ENCODE data around the gene FAM180B.

The FAM180B gene

DNA sequence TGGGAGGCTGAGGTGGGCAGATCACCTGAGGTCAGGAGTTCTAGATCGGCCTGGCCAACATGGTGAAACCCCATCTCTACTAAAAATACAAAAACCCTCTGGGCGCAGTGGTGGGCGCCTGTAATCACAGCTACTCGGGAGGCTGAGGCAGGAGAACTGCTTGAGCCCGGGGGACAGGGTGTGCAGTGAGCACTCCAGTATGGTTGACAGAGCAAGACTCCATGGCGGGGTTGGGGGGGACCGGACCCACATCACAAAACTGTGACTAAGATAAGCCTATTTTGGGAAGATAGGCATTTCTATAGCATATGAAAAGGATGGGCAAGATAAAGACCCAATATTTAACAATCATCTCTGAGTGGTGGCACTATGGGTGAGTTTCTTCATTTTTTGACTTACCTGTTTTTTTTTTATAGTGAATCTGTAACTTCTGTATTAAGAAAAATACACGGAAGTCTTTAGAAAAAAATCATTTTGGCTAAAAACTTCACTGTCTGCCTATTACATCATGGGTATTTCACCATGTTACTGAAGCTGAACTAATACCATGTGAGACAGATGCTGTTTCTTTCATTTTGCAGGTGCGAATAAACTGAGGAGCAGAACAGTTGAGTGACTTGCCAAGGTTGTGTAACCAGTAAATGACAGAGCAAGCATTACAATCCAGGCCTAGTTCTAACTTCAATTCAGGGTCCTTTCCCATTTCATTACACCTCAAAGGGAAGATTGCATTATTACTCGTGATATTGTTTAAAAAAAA is 36.0 kb upstream of the FAM180B start:
- TF ChIP-seq ZFP30 (CRISPR knock-in tag; IDR thresholded peaks at IDR 0.05) = no peak
- no peak for ATAC-seq

DNA sequence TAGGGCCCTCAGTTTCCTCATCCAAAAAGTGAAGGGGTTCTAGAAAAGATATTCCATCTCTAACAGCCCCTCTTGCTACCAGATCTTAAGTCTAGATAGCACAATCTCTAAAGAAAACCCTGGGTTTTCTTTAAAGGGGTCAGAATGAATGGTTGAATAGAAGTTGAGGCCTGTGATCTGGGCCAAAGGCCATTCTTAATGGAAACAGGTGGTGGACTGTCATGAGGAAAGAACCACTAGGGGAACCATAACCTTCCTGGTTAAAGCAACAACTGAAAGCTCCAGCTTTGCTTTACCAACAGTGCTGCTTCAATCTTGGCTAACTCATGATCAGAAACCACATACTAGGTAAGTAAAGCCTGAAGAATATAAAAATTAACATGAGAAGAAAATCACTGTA is 35.4 kb upstream of the FAM180B start:
- 0 out of 3 replicates have a peak, but pooled peaks have one; percentile 15 for ATAC-seq
- TF ChIP-seq, protein P1, sequence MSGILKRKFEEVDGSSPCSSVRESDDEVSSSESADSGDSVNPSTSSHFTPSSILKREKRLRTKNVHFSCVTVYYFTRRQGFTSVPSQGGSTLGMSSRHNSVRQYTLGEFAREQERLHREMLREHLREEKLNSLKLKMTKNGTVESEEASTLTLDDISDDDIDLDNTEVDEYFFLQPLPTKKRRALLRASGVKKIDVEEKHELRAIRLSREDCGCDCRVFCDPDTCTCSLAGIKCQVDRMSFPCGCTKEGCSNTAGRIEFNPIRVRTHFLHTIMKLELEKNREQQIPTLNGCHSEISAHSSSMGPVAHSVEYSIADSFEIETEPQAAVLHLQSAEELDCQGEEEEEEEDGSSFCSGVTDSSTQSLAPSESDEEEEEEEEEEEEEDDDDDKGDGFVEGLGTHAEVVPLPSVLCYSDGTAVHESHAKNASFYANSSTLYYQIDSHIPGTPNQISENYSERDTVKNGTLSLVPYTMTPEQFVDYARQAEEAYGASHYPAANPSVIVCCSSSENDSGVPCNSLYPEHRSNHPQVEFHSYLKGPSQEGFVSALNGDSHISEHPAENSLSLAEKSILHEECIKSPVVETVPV (CRISPR knock-in tag; IDR thresholded peaks at IDR 0.05) = no peak
- TF ChIP-seq PPARA (CRISPR knock-in tag; IDR thresholded peaks at IDR 0.05; ENCODE audit: borderline replicate concordance) (no peak), ZFP3 (CRISPR knock-in tag; IDR thresholded peaks at IDR 0.05) (no peak), ISL1 (CRISPR knock-in tag; IDR thresholded peaks at IDR 0.05) (no peak), ESRRG (CRISPR knock-in tag; IDR thresholded peaks at IDR 0.05) (no peak), ZFP30 (CRISPR knock-in tag; IDR thresholded peaks at IDR 0.05) (no peak), SNAI2 (CRISPR knock-in tag; IDR thresholded peaks at IDR 0.05) (no peak), ZNF8 (CRISPR knock-in tag; IDR thresholded peaks at IDR 0.05) (no peak), RARB (CRISPR knock-in tag; IDR thresholded peaks at IDR 0.05) (no peak), OSR1 (CRISPR knock-in tag; IDR thresholded peaks at IDR 0.05) (no peak), ZNF565 (CRISPR knock-in tag; conservative IDR thresholded peaks at IDR 0.05; ENCODE audit: low read depth) (no peak), ARNTL (CRISPR knock-in tag; IDR thresholded peaks at IDR 0.05; ENCODE audit: borderline replicate concordance, low read depth) (no peak), TOX (CRISPR knock-in tag; IDR thresholded peaks at IDR 0.05; ENCODE audit: borderline replicate concordance) (no peak)
- TF ChIP-seq, protein P2, sequence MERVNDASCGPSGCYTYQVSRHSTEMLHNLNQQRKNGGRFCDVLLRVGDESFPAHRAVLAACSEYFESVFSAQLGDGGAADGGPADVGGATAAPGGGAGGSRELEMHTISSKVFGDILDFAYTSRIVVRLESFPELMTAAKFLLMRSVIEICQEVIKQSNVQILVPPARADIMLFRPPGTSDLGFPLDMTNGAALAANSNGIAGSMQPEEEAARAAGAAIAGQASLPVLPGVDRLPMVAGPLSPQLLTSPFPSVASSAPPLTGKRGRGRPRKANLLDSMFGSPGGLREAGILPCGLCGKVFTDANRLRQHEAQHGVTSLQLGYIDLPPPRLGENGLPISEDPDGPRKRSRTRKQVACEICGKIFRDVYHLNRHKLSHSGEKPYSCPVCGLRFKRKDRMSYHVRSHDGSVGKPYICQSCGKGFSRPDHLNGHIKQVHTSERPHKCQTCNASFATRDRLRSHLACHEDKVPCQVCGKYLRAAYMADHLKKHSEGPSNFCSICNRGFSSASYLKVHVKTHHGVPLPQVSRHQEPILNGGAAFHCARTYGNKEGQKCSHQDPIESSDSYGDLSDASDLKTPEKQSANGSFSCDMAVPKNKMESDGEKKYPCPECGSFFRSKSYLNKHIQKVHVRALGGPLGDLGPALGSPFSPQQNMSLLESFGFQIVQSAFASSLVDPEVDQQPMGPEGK (CRISPR knock-in tag; IDR thresholded peaks at IDR 0.05; ENCODE audit: borderline replicate concordance) = no peak
- TF ChIP-seq, protein P3, sequence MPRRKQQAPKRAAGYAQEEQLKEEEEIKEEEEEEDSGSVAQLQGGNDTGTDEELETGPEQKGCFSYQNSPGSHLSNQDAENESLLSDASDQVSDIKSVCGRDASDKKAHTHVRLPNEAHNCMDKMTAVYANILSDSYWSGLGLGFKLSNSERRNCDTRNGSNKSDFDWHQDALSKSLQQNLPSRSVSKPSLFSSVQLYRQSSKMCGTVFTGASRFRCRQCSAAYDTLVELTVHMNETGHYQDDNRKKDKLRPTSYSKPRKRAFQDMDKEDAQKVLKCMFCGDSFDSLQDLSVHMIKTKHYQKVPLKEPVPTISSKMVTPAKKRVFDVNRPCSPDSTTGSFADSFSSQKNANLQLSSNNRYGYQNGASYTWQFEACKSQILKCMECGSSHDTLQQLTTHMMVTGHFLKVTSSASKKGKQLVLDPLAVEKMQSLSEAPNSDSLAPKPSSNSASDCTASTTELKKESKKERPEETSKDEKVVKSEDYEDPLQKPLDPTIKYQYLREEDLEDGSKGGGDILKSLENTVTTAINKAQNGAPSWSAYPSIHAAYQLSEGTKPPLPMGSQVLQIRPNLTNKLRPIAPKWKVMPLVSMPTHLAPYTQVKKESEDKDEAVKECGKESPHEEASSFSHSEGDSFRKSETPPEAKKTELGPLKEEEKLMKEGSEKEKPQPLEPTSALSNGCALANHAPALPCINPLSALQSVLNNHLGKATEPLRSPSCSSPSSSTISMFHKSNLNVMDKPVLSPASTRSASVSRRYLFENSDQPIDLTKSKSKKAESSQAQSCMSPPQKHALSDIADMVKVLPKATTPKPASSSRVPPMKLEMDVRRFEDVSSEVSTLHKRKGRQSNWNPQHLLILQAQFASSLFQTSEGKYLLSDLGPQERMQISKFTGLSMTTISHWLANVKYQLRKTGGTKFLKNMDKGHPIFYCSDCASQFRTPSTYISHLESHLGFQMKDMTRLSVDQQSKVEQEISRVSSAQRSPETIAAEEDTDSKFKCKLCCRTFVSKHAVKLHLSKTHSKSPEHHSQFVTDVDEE (CRISPR knock-in tag; IDR thresholded peaks at IDR 0.05) = no peak
- TF ChIP-seq, protein P4, sequence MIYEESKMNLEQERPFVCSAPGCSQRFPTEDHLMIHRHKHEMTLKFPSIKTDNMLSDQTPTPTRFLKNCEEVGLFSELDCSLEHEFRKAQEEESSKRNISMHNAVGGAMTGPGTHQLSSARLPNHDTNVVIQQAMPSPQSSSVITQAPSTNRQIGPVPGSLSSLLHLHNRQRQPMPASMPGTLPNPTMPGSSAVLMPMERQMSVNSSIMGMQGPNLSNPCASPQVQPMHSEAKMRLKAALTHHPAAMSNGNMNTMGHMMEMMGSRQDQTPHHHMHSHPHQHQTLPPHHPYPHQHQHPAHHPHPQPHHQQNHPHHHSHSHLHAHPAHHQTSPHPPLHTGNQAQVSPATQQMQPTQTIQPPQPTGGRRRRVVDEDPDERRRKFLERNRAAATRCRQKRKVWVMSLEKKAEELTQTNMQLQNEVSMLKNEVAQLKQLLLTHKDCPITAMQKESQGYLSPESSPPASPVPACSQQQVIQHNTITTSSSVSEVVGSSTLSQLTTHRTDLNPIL (CRISPR knock-in tag; IDR thresholded peaks at IDR 0.05; ENCODE audit: low read depth) = no peak

DNA sequence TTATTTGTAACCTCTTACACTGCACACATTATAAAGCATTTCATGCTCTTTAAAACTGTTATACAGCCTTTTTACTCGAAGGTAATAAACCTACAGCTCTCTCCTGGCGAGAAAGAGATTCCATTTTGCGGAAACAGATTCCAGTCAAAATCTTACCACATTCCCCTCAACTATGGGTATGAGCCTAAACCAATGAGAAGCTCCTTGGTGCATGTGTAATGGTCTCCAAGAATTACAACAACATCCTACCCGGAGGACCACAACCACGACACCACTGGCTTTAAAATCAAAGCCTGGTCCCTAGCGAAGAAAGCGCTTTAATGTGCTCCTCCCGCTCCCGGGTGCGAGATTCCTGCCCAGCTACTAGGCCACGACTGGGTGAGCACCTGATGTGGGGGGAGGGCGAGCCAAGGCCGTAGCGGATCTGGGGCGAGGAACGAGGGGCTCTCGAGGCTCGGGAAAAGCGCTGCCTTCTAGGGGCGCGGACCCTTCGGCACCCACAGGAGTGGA is 34.4 kb upstream of the FAM180B start:
- TF ChIP-seq ARNTL (CRISPR knock-in tag; IDR thresholded peaks at IDR 0.05; ENCODE audit: borderline replicate concordance, low read depth) (no peak), SNAI2 (CRISPR knock-in tag; IDR thresholded peaks at IDR 0.05) (no peak), ZNF8 (CRISPR knock-in tag; IDR thresholded peaks at IDR 0.05) (no peak)
- peak; percentile 26 for ATAC-seq

DNA sequence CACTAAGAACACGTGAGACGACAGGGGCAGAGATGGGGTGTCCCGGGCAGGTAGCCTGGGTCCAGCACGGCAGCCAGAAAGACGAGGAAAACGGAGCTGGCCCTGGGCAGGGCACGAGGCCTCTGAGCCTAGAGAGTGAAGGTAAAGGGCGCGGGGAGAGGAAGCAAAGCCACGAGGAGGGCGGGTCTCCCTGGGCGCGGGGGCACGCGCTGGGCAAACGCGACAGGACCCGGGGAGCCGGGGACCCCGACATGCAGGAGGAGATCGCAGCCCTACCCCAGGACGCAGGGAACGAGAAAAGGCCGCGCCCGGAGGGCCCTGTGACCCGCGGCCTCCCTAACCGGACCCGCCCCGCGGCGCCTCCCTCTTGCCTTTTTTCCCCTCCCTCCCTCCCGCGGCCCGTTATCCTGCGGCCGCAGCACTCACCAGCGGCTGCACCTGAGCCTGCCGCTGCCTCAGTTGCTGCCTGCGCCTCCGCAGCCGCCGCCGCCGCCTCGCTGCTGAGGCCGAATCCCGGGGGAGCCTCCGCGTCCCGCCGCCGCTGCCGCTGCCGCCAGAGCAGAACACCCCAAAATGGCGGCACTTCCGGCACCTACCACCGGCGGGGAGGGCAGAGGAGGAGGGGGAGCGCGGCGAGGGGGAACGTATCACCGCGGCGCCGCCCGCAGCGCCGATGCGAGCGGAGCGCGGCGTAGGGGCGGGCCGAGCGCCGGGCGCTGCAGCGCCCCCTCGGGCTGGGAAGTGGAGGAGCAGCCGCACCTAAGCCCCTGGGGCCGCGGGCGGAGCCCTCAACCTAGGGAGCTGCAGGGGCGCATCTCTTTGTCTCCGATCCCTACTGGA is 33.7 kb upstream of the FAM180B start, which contains the start of gene CELF1:
CELF1 (minus strand) TSS at position 567 of the 840 bp plus-strand sequence. CDS start 53,609 bp downstream, outside the sequence.
- ATAC-seq = peak; percentile 93
- no peak for TF ChIP-seq OSR1 (CRISPR knock-in tag; IDR thresholded peaks at IDR 0.05)
- no peak for TF ChIP-seq ZC3H10 (CRISPR knock-in tag; IDR thresholded peaks at IDR 0.05)
- TF ChIP-seq, protein P4 (CRISPR knock-in tag; IDR thresholded peaks at IDR 0.05; ENCODE audit: low read depth) = no peak
- TF ChIP-seq, protein P3 (CRISPR knock-in tag; IDR thresholded peaks at IDR 0.05) = no peak
- no peak for TF ChIP-seq ZFP3 (CRISPR knock-in tag; IDR thresholded peaks at IDR 0.05)
- no peak for TF ChIP-seq ZNF8 (CRISPR knock-in tag; IDR thresholded peaks at IDR 0.05)
- no peak for TF ChIP-seq RARB (CRISPR knock-in tag; IDR thresholded peaks at IDR 0.05)
- no peak for TF ChIP-seq CSDC2 (CRISPR knock-in tag; IDR thresholded peaks at IDR 0.05)
- TF ChIP-seq, protein P2 (CRISPR knock-in tag; IDR thresholded peaks at IDR 0.05; ENCODE audit: borderline replicate concordance) = no peak
- TF ChIP-seq TOX (CRISPR knock-in tag; IDR thresholded peaks at IDR 0.05; ENCODE audit: borderline replicate concordance) = no peak
- TF ChIP-seq PPARA (CRISPR knock-in tag; IDR thresholded peaks at IDR 0.05; ENCODE audit: borderline replicate concordance) = no peak

Data from SK-N-SH treated with all-trans-retinoic acid at 6 μM for 48 hours (cell line).